Hepatocyte (in vitro differentiated cells): ENCODE results near the gene CNBP. TPM values are rescaled to one million over a fixed set of nuclear protein-coding genes. Genes with fewer than 3 reads are reported as not detected.

Source experiments
- DNase-seq: peaks from one replicate; pipeline ENCODE4 v3.0.0-alpha.2; 2016; ENCODE audit warnings: low spot score
- H2AFZ ChIP-seq: fragments of 200-600 bp; sonication (generic); 2 replicates; pipeline ENCODE4 v1.6.0; 2016; ENCODE audit warnings: antibody characterized with exemption, mild to moderate bottlenecking
- H3K27ac ChIP-seq: fragments of 200-600 bp; sonication (generic); 2 replicates; pipeline ENCODE4 v1.5.1; 2016; ENCODE audit warnings: mild to moderate bottlenecking
- H3K27me3 ChIP-seq: fragments of 200-600 bp; sonication (generic); 2 replicates; pipeline ENCODE4 v1.6.1; 2016
- H3K36me3 ChIP-seq: fragments of 200-600 bp; sonication (generic); replicated peaks from 2 replicates; pipeline ENCODE4 v1.5.1; 2016; ENCODE audit warnings: low read depth; ENCODE audit not compliant: insufficient read depth
- H3K4me1 ChIP-seq: fragments of 200-600 bp; sonication (generic); 2 replicates; pipeline ENCODE4 v1.5.1; 2016; ENCODE audit warnings: mild to moderate bottlenecking, moderate library complexity; ENCODE audit not compliant: insufficient read depth
- H3K4me2 ChIP-seq: fragments of 200-600 bp; sonication (generic); 2 replicates; pipeline ENCODE4 v1.6.0; 2016
- H3K4me3 ChIP-seq: fragments of 200-600 bp; sonication (generic); 2 replicates; pipeline ENCODE4 v1.5.1; 2016; ENCODE audit warnings: mild to moderate bottlenecking
- H3K79me2 ChIP-seq: fragments of 200-600 bp; sonication (generic); 2 replicates; pipeline ENCODE4 v1.6.0; 2017; ENCODE audit warnings: mild to moderate bottlenecking
- H3K9me2 ChIP-seq: fragments of 200-600 bp; sonication (generic); replicated peaks from 2 replicates; pipeline ENCODE4 v1.6.0; 2017; ENCODE audit warnings: mild to moderate bottlenecking; ENCODE audit not compliant: insufficient read depth
- H3K9me3 ChIP-seq: fragments of 200-600 bp; sonication (generic); 2 replicates; pipeline ENCODE4 v1.5.1; 2016; ENCODE audit warnings: low read depth, mild to moderate bottlenecking
- H4K20me1 ChIP-seq: fragments of 200-600 bp; sonication (generic); 2 replicates; pipeline ENCODE4 v1.6.0; 2016; ENCODE audit warnings: mild to moderate bottlenecking; ENCODE audit not compliant: insufficient read depth, poor library complexity, severe bottlenecking
- CTCF ChIP-seq: fragments of 200-600 bp; sonication (generic); IDR thresholded peaks from 2 replicates; pipeline ENCODE4 v1.5.1; 2016; ENCODE audit warnings: antibody characterized with exemption, mild to moderate bottlenecking; ENCODE audit not compliant: poor library complexity
- EZH2 ChIP-seq: fragments of 200-600 bp; sonication (generic); IDR thresholded peaks from 2 replicates; pipeline ENCODE4 v1.6.1; 2016; ENCODE audit warnings: antibody characterized with exemption, mild to moderate bottlenecking, borderline replicate concordance
- EZH2phosphoT487 ChIP-seq: fragments of 200-600 bp; sonication (generic); IDR thresholded peaks from one replicate; pipeline ENCODE4 v1.6.1; 2018; ENCODE audit warnings: antibody characterized with exemption, mild to moderate bottlenecking, low read depth, moderate library complexity; ENCODE audit not compliant: unreplicated experiment, severe bottlenecking
- WGBS: methylation state at CpG from one replicate; pipeline ENCODE4 v1.1.6; 2016; ENCODE audit warnings: low lambda C conversion rate; ENCODE audit errors: missing lambda C conversion rate; 5-methylcytosine and 5-hydroxymethylcytosine counted together
- polyA plus RNA-seq: library from polyadenylated mRNA; unstranded; fragments of >200 nt; fragmentation: Nextera tagmentation; extraction: Ambion mirVana; gene quantifications from 2 replicates; pipeline ENCODE4 v1.2.1, GENCODE V29; 2016
- total RNA-seq: library from RNA; depleted of rRNA; stranded (reverse); fragments of >200 nt; gene quantifications from 2 replicates; pipeline ENCODE4 v1.2.3, GENCODE V29; 2014

The CNBP gene
- total and polyA plus RNA-seq, 2 experiments from 2014 or later: 289 to 316 TPM

GRCh38 chr3:129218742-129219141 is 35.0 kb upstream of the CNBP start:
- Histone ChIP-seq H2AFZ (no peak overlapping the region), H3K27me3 (peaks cover 5% of the 10 kb centered on the region), H3K27ac (no peak overlapping the region), H3K4me2 (no peak overlapping the region), H3K9me3 (no peaks in the 10 kb centered on the region), H3K36me3 (no peaks in the 10 kb centered on the region), H4K20me1 (no peaks in the 10 kb centered on the region), H3K79me2 (no peaks in the 10 kb centered on the region), H3K4me1 (no peaks in the 10 kb centered on the region), H3K4me3 (no peak overlapping the region), H3K9me2 (no peaks in the 10 kb centered on the region)
- DNase-seq: no peak
- 95% methylated on average over 2 of the region's 2 CpGs for WGBS
- no peak for TF ChIP-seq EZH2phosphoT487
- TF ChIP-seq EZH2: no peak
- TF ChIP-seq CTCF: no peak

GRCh38 chr3:129213238-129213637 is 29.5 kb upstream of the CNBP start:
- Histone ChIP-seq H3K9me3 (no peaks in the 10 kb centered on the region), H3K79me2 (no peaks in the 10 kb centered on the region), H3K4me1 (peaks cover 8% of the 10 kb centered on the region), H3K27ac (no peak overlapping the region), H3K9me2 (no peaks in the 10 kb centered on the region), H3K4me3 (no peak overlapping the region), H2AFZ (no peak overlapping the region), H4K20me1 (no peaks in the 10 kb centered on the region), H3K27me3 (peaks cover 5% of the 10 kb centered on the region), H3K36me3 (no peaks in the 10 kb centered on the region), H3K4me2 (no peak overlapping the region)
- TF ChIP-seq EZH2 (no peak), EZH2phosphoT487 (no peak), CTCF (no peak)
- 94% methylated on average over 5 of the region's 5 CpGs for WGBS
- DNase-seq: no peak

GRCh38 chr3:129211772-129212171 is 28.1 kb upstream of the CNBP start:
- TF ChIP-seq CTCF (no peak), EZH2phosphoT487 (no peak), EZH2 (no peak)
- Histone ChIP-seq H2AFZ (no peak overlapping the region), H3K4me2 (peak overlapping the region; percentile 34), H3K79me2 (no peaks in the 10 kb centered on the region), H3K27me3 (no peaks in the 10 kb centered on the region), H3K9me3 (no peaks in the 10 kb centered on the region), H3K9me2 (no peaks in the 10 kb centered on the region), H3K36me3 (no peaks in the 10 kb centered on the region), H3K4me1 (peaks cover 8% of the 10 kb centered on the region), H3K4me3 (no peak overlapping the region), H4K20me1 (no peaks in the 10 kb centered on the region), H3K27ac (no peak overlapping the region)
- WGBS: 63% methylated on average over 6 of the region's 6 CpGs
- peak; percentile 69 for DNase-seq

- DNase-seq: no peak
- Histone ChIP-seq H2AFZ (peak overlapping the region; percentile 14), H3K4me3 (no peak overlapping the region), H3K27ac (no peak overlapping the region), H4K20me1 (no peaks in the 10 kb centered on the region), H3K4me1 (peaks cover 8% of the 10 kb centered on the region), H3K27me3 (no peaks in the 10 kb centered on the region), H3K4me2 (peak overlapping the region; percentile 34), H3K79me2 (no peaks in the 10 kb centered on the region), H3K9me3 (no peaks in the 10 kb centered on the region), H3K9me2 (no peaks in the 10 kb centered on the region), H3K36me3 (no peaks in the 10 kb centered on the region)
- TF ChIP-seq EZH2 (no peak), CTCF (no peak), EZH2phosphoT487 (no peak)
- 79% methylated on average over 1 of the region's 1 CpG for WGBS
Observed at GRCh38 chr3:129211345-129211744, 27.6 kb upstream of the CNBP start.
